IMR-90 (cell line): ENCODE data around the gene SERP2.

Experiments used
- BHLHE40 ChIP-seq: fragments of 150-350 bp; IDR thresholded peaks from 2 replicates; pipeline ENCODE4 v1.6.1; 2016; ENCODE audit warnings: mild to moderate bottlenecking, low read depth, low read length
- CEBPB ChIP-seq: IDR thresholded peaks from 2 replicates; pipeline ENCODE4 v1.6.1; 2012; ENCODE audit warnings: low read depth, low read length, improper control_type of control experiment
- CHD1 ChIP-seq: IDR thresholded peaks from 2 replicates; pipeline ENCODE4 v1.6.1; 2012; ENCODE audit warnings: low read depth, low read length, improper control_type of control experiment
- FOS ChIP-seq: fragments of 150-350 bp; IDR thresholded peaks from 2 replicates; pipeline ENCODE4 v1.6.1; 2016; ENCODE audit warnings: low read depth, low read length
- MAFK ChIP-seq: IDR thresholded peaks from 2 replicates; pipeline ENCODE4 v1.6.1; 2012; ENCODE audit warnings: low read depth, low read length, improper control_type of control experiment
- MXI1 ChIP-seq: IDR thresholded peaks from 2 replicates; pipeline ENCODE4 v1.6.1; 2012; ENCODE audit warnings: low read depth, mild to moderate bottlenecking, low read length, moderate library complexity, borderline replicate concordance
- POLR2A ChIP-seq: IDR thresholded peaks from 2 replicates; pipeline ENCODE4 v1.6.1; 2012; ENCODE audit warnings: mild to moderate bottlenecking, low read depth, low read length
- RAD21 ChIP-seq: IDR thresholded peaks from 2 replicates; pipeline ENCODE4 v1.6.1; 2012; ENCODE audit warnings: low read length, improper control_type of control experiment
- RFX5 ChIP-seq: IDR thresholded peaks from 2 replicates; pipeline ENCODE4 v1.8.0; 2012; ENCODE audit warnings: low read depth, mild to moderate bottlenecking, low read length, moderate library complexity
- SMC3 ChIP-seq: fragments of 150-350 bp; IDR thresholded peaks from 2 replicates; pipeline ENCODE4 v1.6.1; 2016; ENCODE audit warnings: low read depth, mild to moderate bottlenecking, antibody characterized with exemption, low read length, moderate library complexity
- TF ChIP-seq, protein P1 (sequence below): conservative IDR thresholded peaks from 2 replicates; pipeline ENCODE4 v1.5.1; 2012; ENCODE audit warnings: mild to moderate bottlenecking, low read depth, low read length, improper control_type of control experiment

DNA sequence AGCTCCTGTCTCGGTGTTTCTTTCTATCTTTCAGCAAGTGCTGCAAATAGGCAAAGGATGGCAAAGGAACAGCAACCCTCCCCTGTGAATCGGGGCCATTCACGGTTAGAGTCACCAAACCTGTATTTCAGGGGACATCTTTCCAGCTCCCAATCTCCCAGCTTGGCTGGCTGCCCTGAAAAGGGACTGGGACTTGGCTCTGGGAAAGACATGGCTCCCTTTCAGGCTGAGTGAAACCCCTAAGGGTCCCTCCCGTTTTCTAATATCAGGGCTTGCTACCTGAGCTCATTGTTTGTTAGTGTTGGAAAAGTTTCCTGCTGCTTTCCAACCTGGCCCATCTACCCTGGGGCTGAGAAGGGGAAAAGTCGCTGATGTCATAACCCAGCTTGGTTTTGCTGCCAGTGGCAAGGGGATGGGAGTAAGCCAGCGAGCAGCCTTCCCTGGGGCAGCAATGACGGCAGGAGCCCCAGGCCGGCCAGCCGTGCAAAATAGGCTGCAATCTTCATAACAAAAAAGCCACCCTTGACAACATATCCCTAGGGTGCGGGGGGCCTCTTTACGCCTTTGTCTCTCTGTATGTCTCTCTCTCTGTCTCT lies 29.9 kb downstream of the SERP2 start:
- no peak for TF ChIP-seq CEBPB
- TF ChIP-seq, protein P1, sequence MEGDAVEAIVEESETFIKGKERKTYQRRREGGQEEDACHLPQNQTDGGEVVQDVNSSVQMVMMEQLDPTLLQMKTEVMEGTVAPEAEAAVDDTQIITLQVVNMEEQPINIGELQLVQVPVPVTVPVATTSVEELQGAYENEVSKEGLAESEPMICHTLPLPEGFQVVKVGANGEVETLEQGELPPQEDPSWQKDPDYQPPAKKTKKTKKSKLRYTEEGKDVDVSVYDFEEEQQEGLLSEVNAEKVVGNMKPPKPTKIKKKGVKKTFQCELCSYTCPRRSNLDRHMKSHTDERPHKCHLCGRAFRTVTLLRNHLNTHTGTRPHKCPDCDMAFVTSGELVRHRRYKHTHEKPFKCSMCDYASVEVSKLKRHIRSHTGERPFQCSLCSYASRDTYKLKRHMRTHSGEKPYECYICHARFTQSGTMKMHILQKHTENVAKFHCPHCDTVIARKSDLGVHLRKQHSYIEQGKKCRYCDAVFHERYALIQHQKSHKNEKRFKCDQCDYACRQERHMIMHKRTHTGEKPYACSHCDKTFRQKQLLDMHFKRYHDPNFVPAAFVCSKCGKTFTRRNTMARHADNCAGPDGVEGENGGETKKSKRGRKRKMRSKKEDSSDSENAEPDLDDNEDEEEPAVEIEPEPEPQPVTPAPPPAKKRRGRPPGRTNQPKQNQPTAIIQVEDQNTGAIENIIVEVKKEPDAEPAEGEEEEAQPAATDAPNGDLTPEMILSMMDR: no peak
- TF ChIP-seq FOS: no peak
- TF ChIP-seq RAD21: no peak
- no peak for TF ChIP-seq BHLHE40
- TF ChIP-seq POLR2A: no peak
- no peak for TF ChIP-seq RFX5
- TF ChIP-seq CHD1: no peak
- TF ChIP-seq MAFK: no peak
- TF ChIP-seq MXI1: no peak
- TF ChIP-seq SMC3: no peak
